HG03097 (cell line): ENCODE results near the gene KCTD4.

Experiments
- ATAC-seq: cut with Tn5 transposase; IDR thresholded peaks from one replicate; pipeline ENCODE4 v1.9.1; 2021; ENCODE audit not compliant: unreplicated experiment, low FRiP score

The KCTD4 gene

GRCh38 chr13:45179428-45179827, 21.4 kb downstream of the KCTD4 start:
- ATAC-seq = no peak

- no peak for ATAC-seq
Measured at GRCh38 chr13:45178349-45179162, 22.3 kb downstream of the KCTD4 start.

DNA sequence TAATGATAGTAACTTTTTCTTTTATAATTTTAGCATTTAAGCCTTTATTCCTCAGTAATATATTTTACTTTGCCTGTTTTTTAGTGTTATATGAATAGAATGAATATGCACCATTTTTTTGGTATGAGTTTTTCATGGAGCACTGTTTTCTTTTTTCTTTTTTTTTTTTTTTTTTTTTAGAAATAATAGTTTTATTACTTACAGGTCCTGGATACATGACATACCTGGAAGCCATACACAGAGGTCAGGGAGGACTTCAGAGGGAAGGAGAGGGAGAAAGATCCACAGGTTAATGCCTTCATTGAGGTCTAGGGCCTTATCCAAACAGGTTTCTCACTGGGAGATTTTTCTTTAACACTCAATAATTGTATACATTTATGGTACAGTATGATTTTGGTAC, 26.4 kb downstream of the KCTD4 start:
- ATAC-seq = no peak

DNA sequence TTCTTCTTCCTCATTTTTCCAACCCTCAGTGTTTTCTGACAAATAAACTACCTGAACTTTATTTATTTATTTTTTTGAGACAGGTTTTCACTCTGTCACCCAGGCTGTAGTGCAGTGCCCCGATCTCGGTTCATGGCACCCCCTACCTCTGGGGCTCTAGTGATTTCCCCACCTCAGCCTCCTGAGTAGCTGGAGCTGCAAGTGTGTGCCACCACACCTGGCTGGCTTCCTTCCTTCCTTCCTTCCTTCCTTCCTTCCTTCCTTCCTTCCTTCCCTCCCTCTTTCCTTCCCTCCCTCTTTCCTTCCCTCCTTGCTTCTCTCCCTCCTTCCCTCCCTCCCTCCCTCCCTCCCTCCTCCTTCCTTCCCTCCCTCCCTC, 32.3 kb downstream of the KCTD4 start:
- no peak for ATAC-seq

DNA sequence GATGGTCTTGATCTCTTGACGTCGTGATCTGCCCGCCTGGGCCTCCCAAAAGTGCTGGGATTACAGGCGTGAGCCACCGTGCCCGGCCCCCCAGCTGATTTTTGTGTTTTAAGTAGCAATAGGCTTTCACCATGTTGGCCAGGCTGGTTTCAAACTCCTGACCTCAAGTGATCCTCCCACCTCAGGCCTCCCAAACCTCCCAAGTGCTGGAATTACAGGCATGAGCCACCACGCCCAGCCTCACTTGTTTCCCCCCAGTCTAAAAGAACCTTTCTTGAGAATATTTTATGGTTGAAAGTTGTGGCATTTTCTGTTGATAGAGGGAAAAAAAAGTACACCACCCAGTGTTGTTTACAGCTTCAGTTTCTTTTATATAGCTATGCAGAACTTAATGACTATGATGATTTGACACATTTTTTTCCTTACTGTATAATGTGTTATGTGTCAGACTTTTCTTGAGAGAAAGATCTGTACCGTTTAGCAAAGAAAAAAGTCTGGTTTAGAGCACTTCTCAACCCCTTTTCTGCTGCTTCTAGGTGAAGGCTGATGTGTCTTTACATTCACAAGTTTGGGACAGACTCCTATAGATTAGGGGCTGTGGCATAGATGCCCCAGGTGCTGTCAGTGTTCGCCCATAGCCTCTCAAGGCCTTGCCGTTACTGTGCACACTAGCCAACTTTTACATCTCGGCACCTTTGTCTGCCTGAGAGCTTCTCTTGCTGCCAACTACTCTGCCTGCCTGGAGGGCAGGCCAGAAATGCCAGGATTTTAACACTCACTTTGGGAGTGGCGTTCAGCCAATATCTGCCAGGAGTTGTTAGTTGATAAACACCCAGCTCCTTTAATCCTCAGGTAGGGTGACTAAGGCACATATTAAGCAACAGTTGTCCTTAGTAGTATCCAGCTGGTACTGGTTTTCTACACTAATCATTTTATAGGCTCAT, 33.0 kb downstream of the KCTD4 start:
- no peak for ATAC-seq

- no peak for ATAC-seq
Measured at GRCh38 chr13:45166858-45167257, 34.0 kb downstream of the KCTD4 start.

- no peak for ATAC-seq
Measured at GRCh38 chr13:45162821-45163220, 38.0 kb downstream of the KCTD4 start.

DNA sequence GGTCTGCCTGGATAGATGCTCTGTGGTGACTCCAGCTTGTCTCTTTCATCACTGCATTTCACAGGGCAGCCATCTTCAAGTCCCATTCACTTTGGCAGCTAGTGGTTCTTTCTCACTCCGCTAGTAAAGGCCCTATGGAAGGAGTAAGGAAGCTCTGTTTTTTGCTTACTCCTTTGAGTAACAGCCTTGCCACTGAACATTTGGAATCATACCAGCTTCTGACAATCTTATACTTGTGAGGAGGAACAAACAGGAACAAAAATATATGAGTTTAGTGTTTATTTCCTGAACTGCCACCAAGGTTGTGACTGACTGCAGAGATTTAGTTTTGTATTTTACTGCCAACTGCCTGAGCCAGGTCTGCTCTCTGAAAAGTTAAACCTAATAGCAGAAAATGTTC, 38.7 kb downstream of the KCTD4 start:
- no peak for ATAC-seq

DNA sequence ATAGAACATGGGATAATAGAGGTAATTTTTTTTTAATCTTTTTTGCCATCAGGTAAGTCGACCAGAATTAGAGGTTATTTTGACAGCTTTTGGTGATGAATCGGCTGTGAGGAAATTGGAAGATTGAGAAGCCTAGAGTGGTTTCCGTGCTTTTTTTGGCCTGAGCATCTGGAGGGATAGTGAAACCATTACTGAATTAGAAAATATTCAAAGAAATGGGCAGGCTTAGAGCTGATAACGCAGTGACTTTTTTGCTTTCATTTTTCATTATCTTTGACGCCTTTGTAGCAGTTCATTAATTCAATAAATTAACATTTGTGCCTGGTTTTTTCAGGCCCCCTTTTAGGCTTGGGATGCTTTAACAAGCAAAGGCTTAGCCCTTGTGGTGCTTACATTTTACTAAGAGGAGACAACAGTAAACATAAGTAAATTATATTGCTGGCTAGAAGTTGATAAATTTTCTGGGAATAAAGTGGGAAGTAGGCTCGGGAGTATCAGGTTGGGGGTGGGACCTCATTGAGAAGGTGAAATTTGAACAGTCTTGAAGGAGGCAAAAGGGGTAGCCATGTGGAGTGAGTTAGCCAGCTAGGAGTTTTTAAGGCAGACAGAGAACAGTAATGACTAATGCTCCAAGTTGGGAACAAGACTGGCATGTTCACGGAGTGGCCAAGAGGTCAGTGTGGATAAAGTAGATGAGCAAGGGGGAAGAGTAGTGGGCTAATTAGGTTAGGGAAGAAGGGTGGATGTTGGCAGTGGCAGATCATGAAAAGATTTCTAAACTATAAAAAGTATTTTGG, 44.1 kb downstream of the KCTD4 start:
- ATAC-seq = no peak

DNA sequence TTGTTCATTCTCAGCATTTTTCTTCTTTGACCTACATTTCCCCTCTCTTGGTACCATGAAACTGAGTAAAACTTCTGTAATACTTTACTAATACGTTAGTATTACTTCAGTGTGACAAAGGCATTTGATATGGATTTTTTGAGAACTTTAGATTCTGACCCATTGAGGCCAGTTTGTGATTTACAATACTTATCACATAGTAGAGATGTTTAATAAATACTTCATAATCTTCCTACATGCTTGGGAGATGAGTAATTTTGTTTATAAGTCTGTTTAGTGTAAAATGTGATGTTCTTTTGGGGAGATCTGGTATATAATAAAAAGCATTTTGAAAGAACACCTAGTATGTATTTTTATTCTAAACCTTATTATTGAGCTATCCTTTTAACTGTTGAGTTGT, 50.9 kb downstream of the KCTD4 start:
- ATAC-seq = no peak

DNA sequence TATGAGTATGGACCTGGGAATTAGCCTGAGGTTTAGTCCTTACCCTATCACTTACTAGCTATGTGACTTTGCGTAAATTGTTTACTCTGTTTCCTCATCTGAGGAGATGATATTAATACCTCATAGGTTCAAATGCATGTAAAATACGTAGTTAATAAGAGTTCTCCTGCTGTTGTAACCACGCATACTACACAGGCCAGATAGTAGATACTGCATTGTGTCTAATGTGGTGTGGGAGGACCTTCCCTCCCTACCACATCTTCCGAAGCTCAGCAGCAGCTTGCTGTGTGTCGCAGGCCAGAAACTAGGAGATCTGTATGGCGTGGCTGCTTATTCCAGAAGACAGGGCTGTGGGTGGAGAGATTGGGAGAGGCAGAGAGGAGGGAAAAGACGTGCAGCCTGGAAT, 57.5 kb downstream of the KCTD4 start:
- no peak for ATAC-seq
